OCI-LY7 (cell line): ENCODE data around the gene RNF40. TPM values are rescaled to one million over a fixed set of nuclear protein-coding genes. Genes with fewer than 3 reads are reported as not detected.

Experiments
- BruUV-seq: library from RNA; stranded (reverse); fragments of 400-500 nt; replicated peaks from 2 replicates; lab custom pipeline; 2021; lab: Mats Ljungman, UMichigan
- CTCF ChIA-PET: fragments of 300-600 bp; sonication (Branson Sonifier 250); formaldehyde crosslinking; loops from one replicate; lab custom pipeline; 2022; ENCODE audit warnings: antibody characterized with exemption; ENCODE audit not compliant: unreplicated experiment; lab: Charles Lee
- POLR2A ChIA-PET: fragments of 300-600 bp; sonication (Branson Sonifier 250); formaldehyde crosslinking; loops from one replicate; lab custom pipeline; 2022; ENCODE audit warnings: antibody characterized with exemption; lab: Charles Lee
- DNase-seq: peaks from one replicate; pipeline ENCODE4 v3.0.0-alpha.2; 2015; ENCODE audit warnings: low spot score
- H2AFZ ChIP-seq: fragments of 200-600 bp; sonication (generic), shearing (Covaris generic); 2 replicates; pipeline ENCODE4 v1.6.1; 2014; ENCODE audit warnings: mild to moderate bottlenecking, antibody characterized with exemption, low read length, moderate library complexity
- H3K27ac ChIP-seq: fragments of 200-600 bp; sonication (generic); 2 replicates; pipeline ENCODE4 v1.5.1; 2014; ENCODE audit warnings: mixed run types, low read depth, mild to moderate bottlenecking, moderate library complexity, low read length, inconsistent platforms; ENCODE audit not compliant: poor library complexity, severe bottlenecking
- H3K36me3 ChIP-seq: fragments of 200-600 bp; sonication (generic); 2 replicates; pipeline ENCODE4 v1.6.1; 2014; ENCODE audit warnings: mild to moderate bottlenecking, antibody characterized with exemption, low read length, moderate library complexity, mixed read lengths; ENCODE audit not compliant: insufficient read depth
- H3K4me1 ChIP-seq: fragments of 200-600 bp; sonication (generic); 2 replicates; pipeline ENCODE4 v1.5.1; 2014; ENCODE audit warnings: mild to moderate bottlenecking, low read length; ENCODE audit not compliant: insufficient read depth, poor library complexity, severe bottlenecking
- H3K4me2 ChIP-seq: fragments of 200-600 bp; sonication (generic); 2 replicates; pipeline ENCODE4 v1.6.1; 2014; ENCODE audit warnings: mild to moderate bottlenecking, low read length
- H3K4me3 ChIP-seq: fragments of 200-600 bp; sonication (generic); 2 replicates; pipeline ENCODE4 v1.5.1; 2014; ENCODE audit warnings: mild to moderate bottlenecking, low read depth, low read length; ENCODE audit not compliant: poor library complexity, severe bottlenecking
- H3K79me2 ChIP-seq: fragments of 200-600 bp; sonication (generic); 2 replicates; pipeline ENCODE4 v1.6.1; 2016; ENCODE audit warnings: low read depth, mild to moderate bottlenecking, low read length, moderate library complexity, mixed read lengths; ENCODE audit not compliant: insufficient read depth
- H3K9me2 ChIP-seq: fragments of 200-600 bp; sonication (generic); 2 replicates; pipeline ENCODE4 v1.6.1; 2016; ENCODE audit warnings: mild to moderate bottlenecking, low read length, mixed read lengths; ENCODE audit not compliant: insufficient read depth
- H3K9me3 ChIP-seq: fragments of 200-600 bp; sonication (generic); 2 replicates; pipeline ENCODE4 v1.6.1; 2014; ENCODE audit warnings: mild to moderate bottlenecking, mixed run types, low read length, mixed read lengths
- H4K20me1 ChIP-seq: fragments of 200-600 bp; sonication (generic); 2 replicates; pipeline ENCODE4 v1.6.1; 2014; ENCODE audit warnings: mild to moderate bottlenecking, antibody characterized with exemption, low read length, moderate library complexity, mixed read lengths; ENCODE audit not compliant: insufficient read depth
- CTCF ChIP-seq: fragments of 200-600 bp; sonication (generic); conservative IDR thresholded peaks from 2 replicates; pipeline ENCODE4 v1.5.1; 2014; ENCODE audit warnings: mild to moderate bottlenecking, antibody characterized with exemption, low read length, moderate library complexity, mixed read lengths
- EZH2phosphoT487 ChIP-seq: fragments of 200-600 bp; sonication (generic); IDR thresholded peaks from 2 replicates; pipeline ENCODE4 v1.6.1; 2018; ENCODE audit warnings: low read depth, borderline replicate concordance, mild to moderate bottlenecking, mixed run types, antibody characterized with exemption, low read length, moderate library complexity, mixed read lengths
- intact Hi-C: fragments of 100-400 bp; cut with micrococcal nuclease; formaldehyde crosslinking; loops from one replicate; pipeline ENCODE4 v1.10.0; 2022; ENCODE audit not compliant: unreplicated experiment
- total RNA-seq, 2 experiments: library from RNA; depleted of rRNA in 1 of 2; stranded (reverse); fragments of >200 nt in 1 of 2; shearing (Covaris generic) in 1 of 2; gene quantifications; 2 replicates each; pipeline ENCODE4 v1.2.3, GENCODE V29; 2014 to 2022

RNF40 gene
- total RNA-seq, 2 experiments from 2014 or later = 70.5 to 108 TPM

- no TSS peak for BruUV-seq
Measured at GRCh38 chr16:30728321-30728720, 33.8 kb upstream of the RNF40 start.

GRCh38 chr16:30728899-30729672 lies 33.0 kb upstream of the RNF40 start:
- H3K4me2 ChIP-seq = no peak overlapping the region
- no TSS peak for BruUV-seq

More at GRCh38 chr16:30728321-30728720, 33.8 kb upstream of the RNF40 start:
- H3K9me2 ChIP-seq = no peaks in the 10 kb centered on the region
- CTCF ChIA-PET = no interaction called here
- H3K27ac ChIP-seq = no peak overlapping the region
- no peaks in the 10 kb centered on the region for H3K9me3 ChIP-seq
- intact Hi-C loops = no loop called here
- H2AFZ ChIP-seq = no peak overlapping the region
- TF ChIP-seq EZH2phosphoT487 (no peak), CTCF (no peak)
- POLR2A ChIA-PET = no interaction called here
- H4K20me1 ChIP-seq = no peaks in the 10 kb centered on the region
- H3K36me3 ChIP-seq = peaks cover 100% of the 10 kb centered on the region
- no peaks in the 10 kb centered on the region for H3K4me1 ChIP-seq
- no peak overlapping the region for H3K4me3 ChIP-seq
- H3K4me2 ChIP-seq = no peak overlapping the region
- no peak for DNase-seq
- H3K79me2 ChIP-seq = 0 out of 2 replicates have a peak, but pooled peaks cover 3% of the 10 kb centered on the region

More at GRCh38 chr16:30728899-30729672, 33.0 kb upstream of the RNF40 start:
- Histone ChIP-seq H4K20me1 (no peaks in the 10 kb centered on the region), H3K36me3 (peaks cover 100% of the 10 kb centered on the region), H3K9me3 (no peaks in the 10 kb centered on the region), H3K9me2 (no peaks in the 10 kb centered on the region), H3K79me2 (0 out of 2 replicates have a peak, but pooled peaks cover 3% of the 10 kb centered on the region), H3K27ac (no peak overlapping the region), H2AFZ (no peak overlapping the region), H3K4me1 (no peaks in the 10 kb centered on the region), H3K4me3 (no peak overlapping the region)
- POLR2A ChIA-PET = no interaction called here
- intact Hi-C loops = no loop called here
- no peak for DNase-seq
- no peak for TF ChIP-seq CTCF
- CTCF ChIA-PET = no interaction called here
